Muscle of leg (tissue), 11 donors: ENCODE results near the gene DCN. TPM values are rescaled to one million over a fixed set of nuclear protein-coding genes. Genes with fewer than 3 reads are reported as not detected.
"Not testable (repeated sequence)": the region's sequence is repeated elsewhere in the genome, so short reads cannot be mapped to it uniquely, and the experiment has no call there.

Experiments used
- DNase-seq: peaks from one replicate; pipeline ENCODE4 v3.0.0; 2013
- H3K27ac ChIP-seq: one replicate; pipeline ENCODE4 v1.5.1; 2013; ENCODE audit warnings: mild to moderate bottlenecking, low read length, control low read depth
- H3K27me3 ChIP-seq: one replicate; pipeline ENCODE4 v1.6.1; 2013; ENCODE audit warnings: low read length; ENCODE audit not compliant: control insufficient read depth, insufficient read depth
- H3K36me3 ChIP-seq: one replicate; pipeline ENCODE4 v1.6.1; 2013; ENCODE audit warnings: low read length; ENCODE audit not compliant: control insufficient read depth, insufficient read depth
- H3K4me1 ChIP-seq: one replicate; pipeline ENCODE4 v1.6.1; 2013; ENCODE audit warnings: low read length; ENCODE audit not compliant: control insufficient read depth, insufficient read depth
- H3K4me3 ChIP-seq: one replicate; pipeline ENCODE4 v1.5.1; 2013; ENCODE audit warnings: low read length, control low read depth
- H3K9me3 ChIP-seq: replicated peaks from 2 replicates; pipeline ENCODE4 v1.6.1; 2013; ENCODE audit warnings: low read depth, low read length; ENCODE audit not compliant: control insufficient read depth
- WGBS: methylation state at CpG from one replicate; pipeline ENCODE4 v1.1.5; 2013; ENCODE audit warnings: missing lambda C conversion rate; ENCODE audit not compliant: insufficient coverage; 5-methylcytosine and 5-hydroxymethylcytosine counted together
- polyA plus RNA-seq, 8 donors: library from polyadenylated mRNA; unstranded; fragments of 120-200 nt; gene quantifications; one replicate each; pipeline versions ENCODE4 v1.2.1 to v1.2.3, GENCODE V29; 2013; ENCODE audit warnings: inconsistent platforms in 1 of 8, low replicate concordance in 1 of 8; ENCODE audit not compliant: insufficient read length in 8 of 8, insufficient read depth in 1 of 8
- total RNA-seq: library from RNA; stranded (reverse); fragments of 120-200 nt; gene quantifications from one replicate; pipeline ENCODE4 v1.2.4, GENCODE V29; 2013

The DCN gene
- total and polyA plus RNA-seq, 9 donors, result 1,075 to 2,946 (median 1,614) TPM

GRCh38 chr12:91215940-91216454 is 33.4 kb upstream of the DCN start:
- H3K36me3 ChIP-seq, result no peaks in the 10 kb centered on the region
- H3K9me3 ChIP-seq, result no peaks in the 10 kb centered on the region
- H3K4me3 ChIP-seq, result no peak overlapping the region
- no peak for DNase-seq
- H3K27me3 ChIP-seq, result no peaks in the 10 kb centered on the region
- no peaks in the 10 kb centered on the region for H3K4me1 ChIP-seq
- WGBS, result 0% methylated on average over 1 of the region's 3 CpGs
- H3K27ac ChIP-seq, result no peak overlapping the region

GRCh38 chr12:91211866-91212265 is 29.2 kb upstream of the DCN start:
- DNase-seq, result peak; percentile 90
- H3K4me3 ChIP-seq, result no peak overlapping the region
- H3K27me3 ChIP-seq, result no peaks in the 10 kb centered on the region
- peaks cover 4% of the 10 kb centered on the region for H3K4me1 ChIP-seq
- no CpG with 5 or more reads among the region's 1 CpG for WGBS
- peak overlapping the region; percentile 67 for H3K27ac ChIP-seq
- H3K36me3 ChIP-seq, result no peaks in the 10 kb centered on the region
- H3K9me3 ChIP-seq, result no peaks in the 10 kb centered on the region

- WGBS, result 17% methylated on average over 1 of the region's 2 CpGs
- Histone ChIP-seq H3K4me3 (no peak overlapping the region), H3K27ac (peak overlapping the region; percentile 67), H3K9me3 (no peaks in the 10 kb centered on the region), H3K4me1 (peaks cover 4% of the 10 kb centered on the region), H3K27me3 (no peaks in the 10 kb centered on the region), H3K36me3 (no peaks in the 10 kb centered on the region)
- peak; percentile 79 for DNase-seq
These were observed 28.0 kb upstream of the DCN start for GRCh38 chr12:91210618-91211017.

GRCh38 chr12:91210144-91210543 is 27.5 kb upstream of the DCN start:
- Histone ChIP-seq H3K4me3 (no peak overlapping the region), H3K27me3 (no peaks in the 10 kb centered on the region), H3K9me3 (no peaks in the 10 kb centered on the region), H3K36me3 (no peaks in the 10 kb centered on the region), H3K27ac (peak overlapping the region; percentile 67), H3K4me1 (peaks cover 4% of the 10 kb centered on the region)
- no peak for DNase-seq

- DNase-seq, H3K27me3 ChIP-seq, H3K4me3 ChIP-seq, H3K9me3 ChIP-seq, H3K36me3 ChIP-seq, H3K27ac ChIP-seq, H3K4me1 ChIP-seq: not testable (repeated sequence)
These were observed 24.7 kb upstream of the DCN start for GRCh38 chr12:91207301-91207700.

- Histone ChIP-seq H3K4me3 (no peak overlapping the region), H3K9me3 (no peaks in the 10 kb centered on the region), H3K27me3 (no peaks in the 10 kb centered on the region), H3K36me3 (no peaks in the 10 kb centered on the region), H3K4me1 (peaks cover 6% of the 10 kb centered on the region), H3K27ac (no peak overlapping the region)
- WGBS, result 50% methylated on average over 1 of the region's 1 CpG
- DNase-seq, result no peak
These were observed 23.2 kb upstream of the DCN start for GRCh38 chr12:91205811-91206210.

GRCh38 chr12:91204421-91204820 is 21.8 kb upstream of the DCN start:
- WGBS, result 40% methylated on average over 3 of the region's 4 CpGs
- peak overlapping the region; percentile 3 for H3K27ac ChIP-seq
- H3K4me1 ChIP-seq, result peaks cover 2% of the 10 kb centered on the region
- peak; percentile 86 for DNase-seq
- H3K27me3 ChIP-seq, result no peaks in the 10 kb centered on the region
- no peaks in the 10 kb centered on the region for H3K36me3 ChIP-seq
- H3K9me3 ChIP-seq, result peaks cover under 1% of the 10 kb centered on the region
- H3K4me3 ChIP-seq, result no peak overlapping the region

- H3K9me3 ChIP-seq, result peaks cover 2% of the 10 kb centered on the region
- H3K27me3 ChIP-seq, result no peaks in the 10 kb centered on the region
- no CpG with 5 or more reads among the region's 3 CpGs for WGBS
- no peak for DNase-seq
- H3K4me1 ChIP-seq, result peaks cover 2% of the 10 kb centered on the region
- no peaks in the 10 kb centered on the region for H3K36me3 ChIP-seq
- H3K4me3 ChIP-seq, result no peak overlapping the region
- peak overlapping the region; percentile 3 for H3K27ac ChIP-seq
These were observed 21.0 kb upstream of the DCN start for GRCh38 chr12:91203610-91204009.

- no peak for DNase-seq
- Histone ChIP-seq H3K4me3 (no peak overlapping the region), H3K27ac (no peak overlapping the region), H3K9me3 (peaks cover 4% of the 10 kb centered on the region), H3K27me3 (no peaks in the 10 kb centered on the region), H3K4me1 (peaks cover 2% of the 10 kb centered on the region), H3K36me3 (no peaks in the 10 kb centered on the region)
- WGBS, result no CpG with 5 or more reads among the region's 1 CpG
These were observed 19.8 kb upstream of the DCN start for GRCh38 chr12:91202390-91202789.

- Histone ChIP-seq H3K36me3 (no peaks in the 10 kb centered on the region), H3K4me1 (peaks cover 2% of the 10 kb centered on the region), H3K4me3 (no peak overlapping the region), H3K27ac (no peak overlapping the region), H3K9me3 (peaks cover 11% of the 10 kb centered on the region), H3K27me3 (no peaks in the 10 kb centered on the region)
- whole genome bisulfite sequencing, result no CpG with 5 or more reads among the region's 1 CpG
- DNase-seq, result no peak
These were observed 13.8 kb upstream of the DCN start for GRCh38 chr12:91196436-91196835.

- no CpG with 5 or more reads among the region's 2 CpGs for WGBS
- no peak for DNase-seq
- H3K4me3 ChIP-seq, result no peak overlapping the region
- H3K9me3 ChIP-seq, result peaks cover 11% of the 10 kb centered on the region
- peaks cover 3% of the 10 kb centered on the region for H3K4me1 ChIP-seq
- no peaks in the 10 kb centered on the region for H3K36me3 ChIP-seq
- H3K27me3 ChIP-seq, result no peaks in the 10 kb centered on the region
- H3K27ac ChIP-seq, result no peak overlapping the region
These were observed 11.9 kb upstream of the DCN start for GRCh38 chr12:91194500-91194899.
